GM21515 (cell line): ENCODE measurements around the gene NR5A2.

Experiments
- ATAC-seq: cut with Tn5 transposase; IDR thresholded peaks from one replicate; pipeline ENCODE4 v1.9.1; 2021; ENCODE audit not compliant: unreplicated experiment

NR5A2 gene

GRCh38 chr1:200118779-200119505 is 91.4 kb downstream of the NR5A2 start:
- ATAC-seq, result no peak

GRCh38 chr1:200121421-200121820 is 93.9 kb downstream of the NR5A2 start:
- no peak for ATAC-seq

GRCh38 chr1:200124309-200124708 is 96.8 kb downstream of the NR5A2 start:
- no peak for ATAC-seq

GRCh38 chr1:200128081-200128480 is 100.6 kb downstream of the NR5A2 start:
- no peak for ATAC-seq

- ATAC-seq, result peak; percentile 44
These were observed 101.7 kb downstream of the NR5A2 start for GRCh38 chr1:200128944-200129879.

GRCh38 chr1:200130552-200130951 is 103.0 kb downstream of the NR5A2 start:
- no peak for ATAC-seq

GRCh38 chr1:200131551-200132125 is 104.1 kb downstream of the NR5A2 start:
- ATAC-seq, result no peak

- ATAC-seq, result no peak
These were observed 105.6 kb downstream of the NR5A2 start for GRCh38 chr1:200133123-200133522.

- no peak for ATAC-seq
These were observed 106.6 kb downstream of the NR5A2 start for GRCh38 chr1:200134116-200134515.

- no peak for ATAC-seq
These were observed 108.9 kb downstream of the NR5A2 start for GRCh38 chr1:200136384-200136783.

GRCh38 chr1:200139661-200140250 is 112.2 kb downstream of the NR5A2 start:
- ATAC-seq, result peak; percentile 83

- ATAC-seq, result no peak
These were observed 115.8 kb downstream of the NR5A2 start for GRCh38 chr1:200143347-200143746.

- no peak for ATAC-seq
These were observed 118.6 kb downstream of the NR5A2 start for GRCh38 chr1:200146100-200146499.

GRCh38 chr1:200147094-200147493 is 119.6 kb downstream of the NR5A2 start:
- ATAC-seq, result no peak

- ATAC-seq, result no peak
These were observed 120.2 kb downstream of the NR5A2 start for GRCh38 chr1:200147742-200148141.

- ATAC-seq, result no peak
These were observed 122.5 kb downstream of the NR5A2 start for GRCh38 chr1:200150006-200150405.

GRCh38 chr1:200150721-200151120 is 123.2 kb downstream of the NR5A2 start:
- ATAC-seq, result peak; percentile 46

GRCh38 chr1:200152336-200152735 is 124.8 kb downstream of the NR5A2 start:
- ATAC-seq, result no peak

- no peak for ATAC-seq
These were observed 126.0 kb downstream of the NR5A2 start for GRCh38 chr1:200153277-200154055.

- peak; percentile 90 for ATAC-seq
These were observed 126.7 kb downstream of the NR5A2 start for GRCh38 chr1:200154069-200154767.
